ENCODE measurements around the gene UNC93A.

UNC93A gene

GRCh38 chr6:167342879-167343610 lies 51.9 kb downstream of the UNC93A start:
- DNase-seq (ENCODE audit: low spot score) = no peak
- TF ChIP-seq, protein P1, sequence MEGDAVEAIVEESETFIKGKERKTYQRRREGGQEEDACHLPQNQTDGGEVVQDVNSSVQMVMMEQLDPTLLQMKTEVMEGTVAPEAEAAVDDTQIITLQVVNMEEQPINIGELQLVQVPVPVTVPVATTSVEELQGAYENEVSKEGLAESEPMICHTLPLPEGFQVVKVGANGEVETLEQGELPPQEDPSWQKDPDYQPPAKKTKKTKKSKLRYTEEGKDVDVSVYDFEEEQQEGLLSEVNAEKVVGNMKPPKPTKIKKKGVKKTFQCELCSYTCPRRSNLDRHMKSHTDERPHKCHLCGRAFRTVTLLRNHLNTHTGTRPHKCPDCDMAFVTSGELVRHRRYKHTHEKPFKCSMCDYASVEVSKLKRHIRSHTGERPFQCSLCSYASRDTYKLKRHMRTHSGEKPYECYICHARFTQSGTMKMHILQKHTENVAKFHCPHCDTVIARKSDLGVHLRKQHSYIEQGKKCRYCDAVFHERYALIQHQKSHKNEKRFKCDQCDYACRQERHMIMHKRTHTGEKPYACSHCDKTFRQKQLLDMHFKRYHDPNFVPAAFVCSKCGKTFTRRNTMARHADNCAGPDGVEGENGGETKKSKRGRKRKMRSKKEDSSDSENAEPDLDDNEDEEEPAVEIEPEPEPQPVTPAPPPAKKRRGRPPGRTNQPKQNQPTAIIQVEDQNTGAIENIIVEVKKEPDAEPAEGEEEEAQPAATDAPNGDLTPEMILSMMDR (IDR thresholded peaks at IDR 0.05; ENCODE audit: extremely low read depth, insufficient read depth, missing control alignments) = no peak
- in situ Hi-C loops (cut with MboI; ENCODE audit: low pct_unique_long_range_greater_than_20kb, low sequenced_read_pairs, unreplicated experiment) = no loop called here

- TF ChIP-seq, protein P1 (IDR thresholded peaks at IDR 0.05; ENCODE audit: extremely low read depth, insufficient read depth, missing control alignments) = no peak
- in situ Hi-C loops (cut with MboI; ENCODE audit: low pct_unique_long_range_greater_than_20kb, low sequenced_read_pairs, unreplicated experiment) = no loop called here
- DNase-seq (ENCODE audit: low spot score) = no peak
These were observed 54.2 kb downstream of the UNC93A start for GRCh38 chr6:167345348-167345747.

GRCh38 chr6:167345960-167346359 lies 54.8 kb downstream of the UNC93A start:
- TF ChIP-seq, protein P1 (IDR thresholded peaks at IDR 0.05; ENCODE audit: extremely low read depth, insufficient read depth, missing control alignments) = no peak
- in situ Hi-C loops (cut with MboI; ENCODE audit: low pct_unique_long_range_greater_than_20kb, low sequenced_read_pairs, unreplicated experiment) = no loop called here
- DNase-seq (ENCODE audit: low spot score) = no peak

DNA sequence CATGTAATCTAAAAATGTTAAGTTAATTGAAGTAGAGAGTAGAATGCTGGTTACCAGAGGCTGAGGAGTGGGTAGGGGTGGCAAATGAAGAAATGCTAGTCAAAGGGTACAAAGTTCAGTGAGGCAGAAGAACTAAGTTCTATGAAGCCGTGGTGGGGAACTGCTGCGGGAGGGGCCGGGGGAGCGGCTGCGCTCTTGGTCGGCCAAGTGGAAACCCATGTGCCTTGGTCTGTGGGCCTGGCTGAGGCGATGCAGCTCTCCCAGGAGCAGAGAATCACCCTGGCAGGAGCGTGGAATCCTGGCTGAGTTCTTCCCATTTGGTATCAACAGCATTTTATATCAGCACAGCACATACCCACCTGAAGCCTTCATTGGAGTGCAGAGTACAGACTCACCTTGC lies 56.1 kb downstream of the UNC93A start:
- TF ChIP-seq, protein P1 (IDR thresholded peaks at IDR 0.05; ENCODE audit: extremely low read depth, insufficient read depth, missing control alignments) = no peak
- in situ Hi-C loops (cut with MboI; ENCODE audit: low pct_unique_long_range_greater_than_20kb, low sequenced_read_pairs, unreplicated experiment) = no loop called here
- DNase-seq (ENCODE audit: low spot score) = no peak

GRCh38 chr6:167349631-167350274 lies 58.6 kb downstream of the UNC93A start:
- in situ Hi-C loops (cut with MboI; ENCODE audit: low pct_unique_long_range_greater_than_20kb, low sequenced_read_pairs, unreplicated experiment) = no loop called here
- no peak for DNase-seq (ENCODE audit: low spot score)
- TF ChIP-seq, protein P1 (IDR thresholded peaks at IDR 0.05; ENCODE audit: extremely low read depth, insufficient read depth, missing control alignments) = no peak

GRCh38 chr6:167350275-167350696 lies 59.2 kb downstream of the UNC93A start:
- in situ Hi-C loops (cut with MboI; ENCODE audit: low pct_unique_long_range_greater_than_20kb, low sequenced_read_pairs, unreplicated experiment) = no loop called here
- no peak for DNase-seq (ENCODE audit: low spot score)
- TF ChIP-seq, protein P1 (IDR thresholded peaks at IDR 0.05; ENCODE audit: extremely low read depth, insufficient read depth, missing control alignments) = no peak

Data from GM13977 (cell line).